Measurements from ENCODE around the gene SEMA3A. TPM values are rescaled to one million over a fixed set of nuclear protein-coding genes. Genes with fewer than 3 reads are reported as not detected.

The SEMA3A gene
- total RNA-seq, 1 experiment from 2014 or later: 6.3 TPM

GRCh38 chr7:84162125-84162524, 32.5 kb downstream of the SEMA3A start:
- Histone ChIP-seq H3K9me2 (ENCODE audit: insufficient read depth) (no peaks in the 10 kb centered on the region), H3K4me3 (no peak overlapping the region), H2AFZ (0 out of 2 replicates have a peak overlapping the region, but pooled peaks have one; percentile 72), H3K27ac (no peak overlapping the region), H3F3A (ENCODE audit: insufficient read depth, low read depth) (no peaks in the 10 kb centered on the region), H3K9me3 (ENCODE audit: insufficient read depth, low read depth) (no peaks in the 10 kb centered on the region), H3K4me1 (replicated peaks; ENCODE audit: insufficient read depth) (no peaks in the 10 kb centered on the region), H3K27me3 (ENCODE audit: insufficient read depth, low read depth) (no peaks in the 10 kb centered on the region), H3K36me3 (ENCODE audit: low read depth) (no peaks in the 10 kb centered on the region), H4K20me1 (ENCODE audit: insufficient read depth) (no peaks in the 10 kb centered on the region), H3K79me2 (ENCODE audit: low read depth) (no peaks in the 10 kb centered on the region), H3K4me2 (no peak overlapping the region)
- no peak for DNase-seq
- ChIA-PET POLR2A (ENCODE audit: unreplicated experiment) (no interaction called here), CTCF (no interaction called here)
- intact Hi-C loops (cut with micrococcal nuclease; ENCODE audit: unreplicated experiment): no loop called here
- no TSS peak for BruUV-seq (replicated peaks)
- TF ChIP-seq CTCF (conservative IDR thresholded peaks at IDR 0.05): no peak

GRCh38 chr7:84161398-84161797, 33.2 kb downstream of the SEMA3A start:
- no TSS peak for BruUV-seq (replicated peaks)
- H3K27ac ChIP-seq: no peak overlapping the region
- H3K79me2 ChIP-seq (ENCODE audit: low read depth): no peaks in the 10 kb centered on the region
- intact Hi-C loops (cut with micrococcal nuclease; ENCODE audit: unreplicated experiment): no loop called here
- H3F3A ChIP-seq (ENCODE audit: insufficient read depth, low read depth): no peaks in the 10 kb centered on the region
- no peaks in the 10 kb centered on the region for H3K9me2 ChIP-seq (ENCODE audit: insufficient read depth)
- ChIA-PET CTCF (no interaction called here), POLR2A (ENCODE audit: unreplicated experiment) (no interaction called here)
- no peaks in the 10 kb centered on the region for H3K4me1 ChIP-seq (replicated peaks; ENCODE audit: insufficient read depth)
- H3K9me3 ChIP-seq (ENCODE audit: insufficient read depth, low read depth): no peaks in the 10 kb centered on the region
- H3K36me3 ChIP-seq (ENCODE audit: low read depth): no peaks in the 10 kb centered on the region
- H3K27me3 ChIP-seq (ENCODE audit: insufficient read depth, low read depth): no peaks in the 10 kb centered on the region
- no peaks in the 10 kb centered on the region for H4K20me1 ChIP-seq (ENCODE audit: insufficient read depth)
- H3K4me2 ChIP-seq: no peak overlapping the region
- H3K4me3 ChIP-seq: no peak overlapping the region
- DNase-seq: no peak
- TF ChIP-seq EZH2 (IDR thresholded peaks at IDR 0.05; ENCODE audit: low read depth): no peak
- no peak for TF ChIP-seq CTCF (conservative IDR thresholded peaks at IDR 0.05)
- H2AFZ ChIP-seq: no peak overlapping the region

GRCh38 chr7:84159435-84159834, 35.2 kb downstream of the SEMA3A start:
- BruUV-seq (replicated peaks): no TSS peak
- no peaks in the 10 kb centered on the region for H3K79me2 ChIP-seq (ENCODE audit: low read depth)
- no peak for DNase-seq
- intact Hi-C loops (cut with micrococcal nuclease; ENCODE audit: unreplicated experiment): no loop called here
- H2AFZ ChIP-seq: no peak overlapping the region
- no peak overlapping the region for H3K4me2 ChIP-seq
- H3K27me3 ChIP-seq (ENCODE audit: insufficient read depth, low read depth): no peaks in the 10 kb centered on the region
- H3K4me3 ChIP-seq: no peak overlapping the region
- H4K20me1 ChIP-seq (ENCODE audit: insufficient read depth): no peaks in the 10 kb centered on the region
- no peaks in the 10 kb centered on the region for H3F3A ChIP-seq (ENCODE audit: insufficient read depth, low read depth)
- H3K36me3 ChIP-seq (ENCODE audit: low read depth): no peaks in the 10 kb centered on the region
- ChIA-PET POLR2A (ENCODE audit: unreplicated experiment) (interaction anchor here (0.7 kb wide), 1 partner anchor 852 kb away, joined by 5 read pairs; no protein-coding TSS in a partner anchor), CTCF (no interaction called here)
- H3K4me1 ChIP-seq (replicated peaks; ENCODE audit: insufficient read depth): no peaks in the 10 kb centered on the region
- TF ChIP-seq CTCF (conservative IDR thresholded peaks at IDR 0.05) (no peak), EZH2 (IDR thresholded peaks at IDR 0.05; ENCODE audit: low read depth) (no peak)
- H3K9me2 ChIP-seq (ENCODE audit: insufficient read depth): no peaks in the 10 kb centered on the region
- no peaks in the 10 kb centered on the region for H3K9me3 ChIP-seq (ENCODE audit: insufficient read depth, low read depth)
- H3K27ac ChIP-seq: no peak overlapping the region

Data from PC-9 (cell line).